ENCODE measurements around the gene MAEA.
"Not testable (repeated sequence)": the region's sequence is repeated elsewhere in the genome, so short reads cannot be mapped to it uniquely, and the experiment has no call there.

The MAEA gene

DNA sequence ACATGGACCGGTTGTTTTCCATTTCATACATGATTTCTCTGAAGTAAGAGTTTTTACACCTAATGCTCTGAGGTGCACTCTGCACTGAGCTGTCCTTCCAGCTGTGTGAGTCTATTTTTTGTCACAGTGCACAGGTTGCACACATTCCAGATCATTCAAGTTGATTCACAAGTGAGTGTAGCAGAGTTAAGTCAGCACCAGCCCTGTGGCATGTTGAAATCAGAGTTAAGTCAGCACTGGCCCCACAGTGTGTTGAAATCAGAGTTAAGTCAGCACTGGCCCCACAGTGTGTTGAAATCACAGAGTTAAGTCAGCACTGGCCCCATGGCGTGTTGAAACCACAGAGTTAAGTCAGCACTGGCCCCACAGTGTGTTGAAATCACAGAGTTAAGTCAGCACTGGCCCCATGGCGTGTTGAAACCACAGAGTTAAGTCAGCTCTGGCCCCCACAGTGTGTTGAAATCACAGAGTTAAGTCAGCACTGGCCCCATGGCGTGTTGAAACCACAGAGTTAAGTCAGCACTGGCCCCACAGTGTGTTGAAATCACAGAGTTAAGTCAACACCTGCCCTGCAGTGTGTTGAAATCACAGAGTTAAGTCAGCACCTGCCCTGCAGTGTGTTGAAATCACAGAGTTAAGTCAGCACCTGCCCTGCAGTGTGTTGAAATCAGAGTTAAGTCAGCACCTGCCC is 45.6 kb downstream of the MAEA start:
- H3K9ac ChIP-seq (ENCODE audit: low read depth, low read length); H3K4me1 ChIP-seq (ENCODE audit: insufficient read depth, low read length); H3K9me3 ChIP-seq (ENCODE audit: insufficient read depth, low read depth, low read length); H3K27ac ChIP-seq (ENCODE audit: low read depth, low read length); H3K4me3 ChIP-seq (ENCODE audit: low read length); H3K27me3 ChIP-seq (ENCODE audit: insufficient read depth, low read length): not testable (repeated sequence)
- WGBS: over 99% methylated on average over 4 of the region's 4 CpGs
- peaks cover 65% of the 10 kb centered on the region for H3K36me3 ChIP-seq (ENCODE audit: insufficient read depth, low read length)

DNA sequence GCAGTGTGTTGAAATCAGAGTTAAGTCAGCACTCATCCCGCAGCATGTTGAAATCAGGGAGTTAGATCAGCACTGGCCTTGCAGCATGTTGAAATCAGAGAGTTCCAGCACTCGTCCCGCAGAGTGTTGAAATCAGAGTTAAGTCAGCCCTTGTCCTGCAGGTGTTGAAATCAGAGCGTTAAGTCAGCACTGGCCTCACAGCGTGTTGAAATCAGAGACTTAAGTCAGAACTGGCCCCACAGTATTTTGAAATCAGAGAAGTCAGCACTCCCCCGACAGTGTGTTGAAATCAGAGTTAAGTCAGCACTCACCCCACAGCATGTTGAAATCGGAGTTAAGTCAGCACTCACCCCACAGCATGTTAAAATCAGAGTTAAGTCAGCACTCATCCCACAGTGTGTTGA is 46.4 kb downstream of the MAEA start:
- Histone ChIP-seq H3K9me3 (ENCODE audit: insufficient read depth, low read depth, low read length) (no peaks in the 10 kb centered on the region), H3K4me3 (ENCODE audit: low read length) (no peak overlapping the region), H3K4me1 (ENCODE audit: insufficient read depth, low read length) (no peaks in the 10 kb centered on the region), H3K9ac (ENCODE audit: low read depth, low read length) (no peak overlapping the region), H3K27me3 (ENCODE audit: insufficient read depth, low read length) (no peaks in the 10 kb centered on the region), H3K36me3 (ENCODE audit: insufficient read depth, low read length) (peaks cover 71% of the 10 kb centered on the region), H3K27ac (ENCODE audit: low read depth, low read length) (no peak overlapping the region)
- 94% methylated on average over 7 of the region's 7 CpGs for WGBS

DNA sequence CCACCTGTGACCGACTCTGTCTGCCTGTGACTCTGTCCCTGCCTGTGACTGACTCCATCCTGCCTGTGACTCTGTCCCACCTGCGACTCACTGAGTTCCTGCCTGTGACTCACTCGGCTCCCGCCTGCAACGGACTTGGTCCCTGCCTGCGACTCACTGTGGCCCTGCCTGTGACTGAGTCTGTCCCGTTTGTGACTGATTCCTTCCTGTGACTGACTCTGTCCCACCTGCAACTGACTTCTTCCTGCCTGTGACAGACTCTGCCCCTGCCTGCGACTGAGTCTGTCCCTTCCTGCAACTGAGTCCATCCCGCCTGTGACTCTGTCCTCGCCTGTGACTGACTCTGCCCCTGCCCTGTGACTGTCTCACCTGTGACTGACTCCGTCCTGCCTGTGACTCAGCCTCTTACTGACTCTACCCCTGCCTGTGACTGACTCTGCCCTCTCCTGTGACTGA is 47.7 kb downstream of the MAEA start:
- no peak overlapping the region for H3K27ac ChIP-seq (ENCODE audit: low read depth, low read length)
- H3K9me3 ChIP-seq (ENCODE audit: insufficient read depth, low read depth, low read length): no peaks in the 10 kb centered on the region
- no peak overlapping the region for H3K9ac ChIP-seq (ENCODE audit: low read depth, low read length)
- no peaks in the 10 kb centered on the region for H3K27me3 ChIP-seq (ENCODE audit: insufficient read depth, low read length)
- peaks cover 71% of the 10 kb centered on the region for H3K36me3 ChIP-seq (ENCODE audit: insufficient read depth, low read length)
- no peak overlapping the region for H3K4me3 ChIP-seq (ENCODE audit: low read length)
- no peaks in the 10 kb centered on the region for H3K4me1 ChIP-seq (ENCODE audit: insufficient read depth, low read length)
- WGBS: 85% methylated on average over 11 of the region's 11 CpGs

GRCh38 chr4:1337951-1338751 is 48.5 kb downstream of the MAEA start:
- peaks cover 64% of the 10 kb centered on the region for H3K36me3 ChIP-seq (ENCODE audit: insufficient read depth, low read length)
- no peaks in the 10 kb centered on the region for H3K27me3 ChIP-seq (ENCODE audit: insufficient read depth, low read length)
- 96% methylated on average over 41 of the region's 41 CpGs for WGBS
- no peaks in the 10 kb centered on the region for H3K9me3 ChIP-seq (ENCODE audit: insufficient read depth, low read depth, low read length)
- no peaks in the 10 kb centered on the region for H3K4me1 ChIP-seq (ENCODE audit: insufficient read depth, low read length)
- no peak overlapping the region for H3K27ac ChIP-seq (ENCODE audit: low read depth, low read length)
- H3K4me3 ChIP-seq (ENCODE audit: low read length): no peak overlapping the region
- H3K9ac ChIP-seq (ENCODE audit: low read depth, low read length): no peak overlapping the region

- no peaks in the 10 kb centered on the region for H3K27me3 ChIP-seq (ENCODE audit: insufficient read depth, low read length)
- H3K9me3 ChIP-seq (ENCODE audit: insufficient read depth, low read depth, low read length): no peaks in the 10 kb centered on the region
- H3K9ac ChIP-seq (ENCODE audit: low read depth, low read length): no peak overlapping the region
- no peak overlapping the region for H3K4me3 ChIP-seq (ENCODE audit: low read length)
- peaks cover 61% of the 10 kb centered on the region for H3K36me3 ChIP-seq (ENCODE audit: insufficient read depth, low read length)
- WGBS: 95% methylated on average over 38 of the region's 38 CpGs
- no peak overlapping the region for H3K27ac ChIP-seq (ENCODE audit: low read depth, low read length)
- H3K4me1 ChIP-seq (ENCODE audit: insufficient read depth, low read length): no peaks in the 10 kb centered on the region
Observed at GRCh38 chr4:1338752-1339414, 49.2 kb downstream of the MAEA start.

GRCh38 chr4:1339489-1339888 is 49.8 kb downstream of the MAEA start:
- H3K36me3 ChIP-seq (ENCODE audit: insufficient read depth, low read length): peaks cover 58% of the 10 kb centered on the region
- no peak overlapping the region for H3K9ac ChIP-seq (ENCODE audit: low read depth, low read length)
- WGBS: 96% methylated on average over 38 of the region's 38 CpGs
- no peaks in the 10 kb centered on the region for H3K27me3 ChIP-seq (ENCODE audit: insufficient read depth, low read length)
- no peak overlapping the region for H3K27ac ChIP-seq (ENCODE audit: low read depth, low read length)
- H3K9me3 ChIP-seq (ENCODE audit: insufficient read depth, low read depth, low read length): no peaks in the 10 kb centered on the region
- no peaks in the 10 kb centered on the region for H3K4me1 ChIP-seq (ENCODE audit: insufficient read depth, low read length)
- no peak overlapping the region for H3K4me3 ChIP-seq (ENCODE audit: low read length)

GRCh38 chr4:1340181-1340747 is 50.6 kb downstream of the MAEA start:
- H3K27ac ChIP-seq (ENCODE audit: low read depth, low read length): no peak overlapping the region
- no peaks in the 10 kb centered on the region for H3K9me3 ChIP-seq (ENCODE audit: insufficient read depth, low read depth, low read length)
- WGBS: 94% methylated on average over 29 of the region's 29 CpGs
- peaks cover 51% of the 10 kb centered on the region for H3K36me3 ChIP-seq (ENCODE audit: insufficient read depth, low read length)
- no peak overlapping the region for H3K4me3 ChIP-seq (ENCODE audit: low read length)
- no peaks in the 10 kb centered on the region for H3K4me1 ChIP-seq (ENCODE audit: insufficient read depth, low read length)
- H3K27me3 ChIP-seq (ENCODE audit: insufficient read depth, low read length): no peaks in the 10 kb centered on the region
- no peak overlapping the region for H3K9ac ChIP-seq (ENCODE audit: low read depth, low read length)

GRCh38 chr4:1340861-1341260 is 51.2 kb downstream of the MAEA start:
- H3K4me3 ChIP-seq (ENCODE audit: low read length): no peak overlapping the region
- no peaks in the 10 kb centered on the region for H3K9me3 ChIP-seq (ENCODE audit: insufficient read depth, low read depth, low read length)
- H3K27me3 ChIP-seq (ENCODE audit: insufficient read depth, low read length): no peaks in the 10 kb centered on the region
- no peaks in the 10 kb centered on the region for H3K4me1 ChIP-seq (ENCODE audit: insufficient read depth, low read length)
- peaks cover 51% of the 10 kb centered on the region for H3K36me3 ChIP-seq (ENCODE audit: insufficient read depth, low read length)
- no peak overlapping the region for H3K9ac ChIP-seq (ENCODE audit: low read depth, low read length)
- no peak overlapping the region for H3K27ac ChIP-seq (ENCODE audit: low read depth, low read length)
- WGBS: 97% methylated on average over 20 of the region's 20 CpGs

GRCh38 chr4:1342003-1342402 is 52.3 kb downstream of the MAEA start:
- no peaks in the 10 kb centered on the region for H3K9me3 ChIP-seq (ENCODE audit: insufficient read depth, low read depth, low read length)
- H3K27ac ChIP-seq (ENCODE audit: low read depth, low read length): no peak overlapping the region
- no peak overlapping the region for H3K4me3 ChIP-seq (ENCODE audit: low read length)
- WGBS: no CpG with 5 or more reads among the region's 1 CpG
- H3K27me3 ChIP-seq (ENCODE audit: insufficient read depth, low read length): no peaks in the 10 kb centered on the region
- no peaks in the 10 kb centered on the region for H3K4me1 ChIP-seq (ENCODE audit: insufficient read depth, low read length)
- no peak overlapping the region for H3K9ac ChIP-seq (ENCODE audit: low read depth, low read length)
- peaks cover 40% of the 10 kb centered on the region for H3K36me3 ChIP-seq (ENCODE audit: insufficient read depth, low read length)

GRCh38 chr4:1344696-1345095 is 55.0 kb downstream of the MAEA start:
- no peak overlapping the region for H3K27ac ChIP-seq (ENCODE audit: low read depth, low read length)
- 77% methylated on average over 12 of the region's 12 CpGs for WGBS
- H3K9me3 ChIP-seq (ENCODE audit: insufficient read depth, low read depth, low read length): no peaks in the 10 kb centered on the region
- no peak overlapping the region for H3K9ac ChIP-seq (ENCODE audit: low read depth, low read length)
- no peaks in the 10 kb centered on the region for H3K4me1 ChIP-seq (ENCODE audit: insufficient read depth, low read length)
- no peak overlapping the region for H3K4me3 ChIP-seq (ENCODE audit: low read length)
- no peaks in the 10 kb centered on the region for H3K27me3 ChIP-seq (ENCODE audit: insufficient read depth, low read length)
- H3K36me3 ChIP-seq (ENCODE audit: insufficient read depth, low read length): peaks cover 17% of the 10 kb centered on the region

Data from HUES64 (cell line).